Measurements from ENCODE around the gene CD300C.
"Not testable (repeated sequence)": the region's sequence is repeated elsewhere in the genome, so short reads cannot be mapped to it uniquely, and the experiment has no call there.

Gene CD300C

DNA sequence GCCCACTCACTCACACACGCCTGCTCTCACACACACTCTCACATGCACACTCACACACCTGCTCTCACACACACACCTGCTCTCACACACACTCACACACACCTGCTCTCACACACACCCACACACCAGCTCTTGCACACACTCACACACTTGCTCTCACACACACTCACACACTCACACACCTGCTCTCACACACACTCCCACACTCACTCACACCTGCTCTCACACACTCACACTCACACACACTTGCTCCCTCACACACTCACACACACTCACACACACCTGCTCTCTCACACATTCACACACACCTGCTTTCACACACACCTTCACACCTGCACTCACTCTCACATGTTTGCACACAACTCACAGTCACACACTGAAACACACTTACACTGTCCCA lies 17.4 kb upstream of the CD300C start:
- Histone ChIP-seq H3K27ac (ENCODE audit: low read depth, low read length) (no peak overlapping the region), H3K9me3 (ENCODE audit: control insufficient read depth in 5 of 5, low read length in 5 of 5) (no peaks in the 10 kb centered on the region), H3K9ac (ENCODE audit: low read length in 5 of 5) (no peak overlapping the region), H3K4me1 (ENCODE audit: control insufficient read depth in 5 of 5, insufficient read depth in 5 of 5, low read length in 5 of 5) (peaks cover 0 to 7% (median 0%) of the 10 kb centered on the region in 5 donors), H3K36me3 (ENCODE audit: control insufficient read depth in 5 of 5, insufficient read depth in 5 of 5, low read length in 5 of 5) (no peaks in the 10 kb centered on the region), H3K27me3 (ENCODE audit: control insufficient read depth in 5 of 5, insufficient read depth in 4 of 5, low read length in 5 of 5) (peaks cover 0 to 21% (median 12%) of the 10 kb centered on the region in 5 donors), H3K4me3 (ENCODE audit: low read depth in 1 of 5, low read length in 5 of 5) (no peak overlapping the region)

DNA sequence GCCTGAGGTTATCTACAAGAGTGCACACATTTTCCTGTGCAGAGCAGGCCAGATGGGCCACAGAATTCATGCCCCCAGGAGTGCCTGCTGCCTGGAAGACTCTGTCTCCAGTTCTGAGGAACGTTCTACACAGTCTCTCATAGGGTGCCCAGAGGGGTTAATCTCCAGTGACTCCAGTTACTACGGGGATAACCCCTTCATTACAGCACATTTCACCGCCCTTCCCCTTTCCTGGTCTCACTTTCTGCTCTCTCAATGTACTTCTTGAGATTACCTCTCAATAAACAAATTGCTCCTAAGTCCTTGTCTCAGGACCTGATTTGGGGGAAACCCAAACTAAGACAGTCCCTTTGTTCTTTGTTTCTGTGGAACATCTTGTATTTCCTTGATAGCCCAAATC lies 15.7 kb upstream of the CD300C start:
- Histone ChIP-seq H3K36me3 (ENCODE audit: control insufficient read depth in 5 of 5, insufficient read depth in 5 of 5, low read length in 5 of 5) (no peaks in the 10 kb centered on the region), H3K27ac (ENCODE audit: low read depth, low read length) (no peak overlapping the region), H3K9ac (ENCODE audit: low read length in 5 of 5) (no peak overlapping the region), H3K4me1 (ENCODE audit: control insufficient read depth in 5 of 5, insufficient read depth in 5 of 5, low read length in 5 of 5) (no peaks in the 10 kb centered on the region), H3K4me3 (ENCODE audit: low read depth in 1 of 5, low read length in 5 of 5) (no peak overlapping the region), H3K9me3 (ENCODE audit: control insufficient read depth in 5 of 5, low read length in 5 of 5) (no peaks in the 10 kb centered on the region), H3K27me3 (ENCODE audit: control insufficient read depth in 5 of 5, insufficient read depth in 4 of 5, low read length in 5 of 5) (peaks cover 0 to 21% (median 12%) of the 10 kb centered on the region in 5 donors)

DNA sequence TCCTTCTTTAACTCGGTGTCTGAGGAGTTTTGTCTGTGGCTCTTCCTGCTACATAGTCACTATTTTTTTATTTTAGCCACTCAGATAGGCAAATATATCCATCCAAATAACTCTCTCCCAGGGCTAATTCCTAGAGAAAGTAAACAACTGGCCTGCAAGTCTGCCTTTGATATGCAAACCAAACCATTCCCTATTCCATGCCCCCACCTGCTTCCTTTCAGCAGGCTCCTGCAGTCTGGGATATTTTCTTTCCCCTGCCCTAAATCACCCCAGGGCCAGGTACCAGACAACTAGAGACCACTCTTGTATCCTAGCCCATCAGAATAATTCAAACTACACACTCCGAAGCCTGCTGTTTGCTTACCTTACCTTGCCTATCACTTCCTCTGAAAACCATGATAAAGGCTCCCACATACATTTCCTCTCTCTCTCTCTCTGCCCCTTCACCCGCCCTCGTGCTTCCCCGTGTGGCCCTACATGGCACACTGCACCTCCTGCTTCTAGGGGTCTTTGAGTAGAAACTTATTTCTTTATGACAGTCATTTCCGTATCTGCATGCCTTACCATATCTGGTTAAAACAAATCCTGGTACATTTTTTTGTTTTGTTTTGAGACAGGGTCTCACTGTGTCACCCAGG lies 13.1 kb upstream of the CD300C start:
- Histone ChIP-seq H3K4me3 (ENCODE audit: low read depth in 1 of 5, low read length in 5 of 5) (no peak overlapping the region), H3K27me3 (ENCODE audit: control insufficient read depth in 5 of 5, insufficient read depth in 4 of 5, low read length in 5 of 5) (peaks cover 0 to 12% (median 6%) of the 10 kb centered on the region in 5 donors), H3K9ac (ENCODE audit: low read length in 5 of 5) (no peak overlapping the region), H3K27ac (ENCODE audit: low read depth, low read length) (no peak overlapping the region), H3K36me3 (ENCODE audit: control insufficient read depth in 5 of 5, insufficient read depth in 5 of 5, low read length in 5 of 5) (no peaks in the 10 kb centered on the region), H3K4me1 (ENCODE audit: control insufficient read depth in 5 of 5, insufficient read depth in 5 of 5, low read length in 5 of 5) (peaks cover 0 to 5% (median 0%) of the 10 kb centered on the region in 5 donors), H3K9me3 (ENCODE audit: control insufficient read depth in 5 of 5, low read length in 5 of 5) (no peaks in the 10 kb centered on the region)

DNA sequence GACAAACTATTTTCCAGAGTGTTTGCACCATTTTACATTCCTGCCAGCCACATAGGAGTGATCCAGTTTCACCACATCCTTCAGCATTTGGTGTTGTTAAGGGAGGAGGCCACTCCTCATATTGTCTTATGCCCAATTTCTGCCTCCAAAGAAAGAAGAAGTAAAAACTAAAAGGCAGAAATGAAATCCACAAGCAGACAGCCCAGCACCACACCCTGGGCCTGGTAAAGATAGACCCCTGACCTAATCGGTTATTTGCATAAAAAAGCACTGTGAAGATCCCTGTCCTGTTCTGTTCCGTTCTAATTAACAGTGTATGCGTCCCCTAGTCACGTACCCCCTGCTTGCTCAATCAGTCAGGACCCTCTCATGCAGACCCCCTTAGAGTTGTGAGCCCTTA lies 12.5 kb upstream of the CD300C start:
- not testable (repeated sequence) for H3K27ac ChIP-seq (ENCODE audit: low read depth, low read length); H3K4me3 ChIP-seq (ENCODE audit: low read depth in 1 of 5, low read length in 5 of 5); H3K9me3 ChIP-seq (ENCODE audit: control insufficient read depth in 5 of 5, low read length in 5 of 5); H3K9ac ChIP-seq (ENCODE audit: low read length in 5 of 5); H3K4me1 ChIP-seq (ENCODE audit: control insufficient read depth in 5 of 5, insufficient read depth in 5 of 5, low read length in 5 of 5); H3K36me3 ChIP-seq (ENCODE audit: control insufficient read depth in 5 of 5, insufficient read depth in 5 of 5, low read length in 5 of 5)
- peaks cover 0 to 10% (median 6%) of the 10 kb centered on the region in 5 donors for H3K27me3 ChIP-seq (ENCODE audit: control insufficient read depth in 5 of 5, insufficient read depth in 4 of 5, low read length in 5 of 5)

DNA sequence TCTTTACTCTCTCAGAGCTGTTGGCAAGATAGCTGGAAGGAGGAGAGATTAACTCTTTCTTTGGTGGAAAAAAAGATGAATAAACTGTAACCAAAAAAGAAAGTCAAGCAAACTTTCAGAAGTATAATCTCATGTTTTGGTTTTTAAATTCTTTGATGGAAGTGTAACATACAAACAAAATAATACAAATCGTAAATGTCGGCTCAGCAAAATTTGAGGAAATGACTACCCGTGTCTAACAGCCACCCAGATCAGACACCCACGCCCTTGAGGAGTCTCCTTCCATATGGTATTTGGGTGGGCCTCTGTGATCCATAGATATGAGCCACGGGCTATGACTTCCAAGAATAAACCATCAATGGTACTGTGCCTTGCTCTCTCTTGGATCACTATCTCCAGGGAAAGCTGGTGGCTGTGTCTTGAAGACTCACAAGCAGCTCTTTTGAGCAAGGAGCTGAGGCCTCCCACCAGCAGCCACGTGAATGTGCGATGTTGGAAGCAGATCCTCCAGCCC lies 9.6 kb upstream of the CD300C start:
- Histone ChIP-seq H3K4me1 (ENCODE audit: control insufficient read depth in 5 of 5, insufficient read depth in 5 of 5, low read length in 5 of 5) (peaks cover 0 to 5% (median 0%) of the 10 kb centered on the region in 5 donors), H3K9me3 (ENCODE audit: control insufficient read depth in 5 of 5, low read length in 5 of 5) (no peaks in the 10 kb centered on the region), H3K27ac (ENCODE audit: low read depth, low read length) (no peak overlapping the region), H3K9ac (ENCODE audit: low read length in 5 of 5) (no peak overlapping the region), H3K36me3 (ENCODE audit: control insufficient read depth in 5 of 5, insufficient read depth in 5 of 5, low read length in 5 of 5) (no peaks in the 10 kb centered on the region), H3K27me3 (ENCODE audit: control insufficient read depth in 5 of 5, insufficient read depth in 4 of 5, low read length in 5 of 5) (peaks cover 4 to 7% (median 5%) of the 10 kb centered on the region in 5 donors), H3K4me3 (ENCODE audit: low read depth in 1 of 5, low read length in 5 of 5) (no peak overlapping the region)

DNA sequence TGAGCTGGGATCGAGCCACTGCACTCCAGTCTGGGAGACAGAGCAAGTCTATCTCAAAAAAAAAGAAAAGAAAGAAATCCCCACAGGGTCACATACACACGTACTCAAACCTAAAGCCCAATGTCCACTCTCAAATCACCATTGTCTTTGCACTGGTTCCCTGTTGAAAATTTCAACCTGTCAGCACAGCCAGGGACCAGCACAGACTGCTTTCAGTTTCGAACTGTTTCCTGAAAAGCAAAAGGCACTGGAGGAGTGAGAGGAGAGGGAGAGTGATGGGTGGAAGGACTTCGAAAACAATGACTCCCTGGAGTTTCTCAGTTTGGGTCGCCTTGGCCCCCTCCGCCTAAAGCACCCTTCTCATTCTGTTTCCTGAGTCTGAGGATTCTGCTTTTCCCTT lies 9.0 kb upstream of the CD300C start:
- Histone ChIP-seq H3K27me3 (ENCODE audit: control insufficient read depth in 5 of 5, insufficient read depth in 4 of 5, low read length in 5 of 5) (peaks cover 4 to 12% (median 9%) of the 10 kb centered on the region in 5 donors), H3K9ac (ENCODE audit: low read length in 5 of 5) (no peak overlapping the region), H3K36me3 (ENCODE audit: control insufficient read depth in 5 of 5, insufficient read depth in 5 of 5, low read length in 5 of 5) (no peaks in the 10 kb centered on the region), H3K9me3 (ENCODE audit: control insufficient read depth in 5 of 5, low read length in 5 of 5) (no peaks in the 10 kb centered on the region), H3K4me3 (ENCODE audit: low read depth in 1 of 5, low read length in 5 of 5) (no peak overlapping the region), H3K27ac (ENCODE audit: low read depth, low read length) (no peak overlapping the region), H3K4me1 (ENCODE audit: control insufficient read depth in 5 of 5, insufficient read depth in 5 of 5, low read length in 5 of 5) (peaks cover 0 to 5% (median 0%) of the 10 kb centered on the region in 5 donors)

DNA sequence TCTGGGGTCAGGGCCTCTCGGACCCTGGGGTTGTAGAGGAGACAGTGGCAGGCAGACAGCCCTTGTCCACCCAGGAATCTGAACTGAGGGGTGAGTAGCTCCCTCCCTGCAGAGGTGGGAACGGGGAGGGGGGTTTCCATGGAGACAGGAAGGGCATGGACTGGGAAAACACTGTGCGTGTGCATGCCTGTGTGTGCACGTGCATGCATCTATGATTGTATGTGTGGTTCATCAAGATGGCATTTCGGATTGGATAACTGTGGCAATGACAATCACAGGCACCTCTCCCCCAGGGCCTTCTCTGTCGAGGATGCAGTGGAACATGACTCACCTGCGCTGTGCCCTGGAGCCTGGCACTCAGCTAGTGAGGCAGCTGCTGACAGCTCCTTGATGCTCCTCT lies 6.1 kb upstream of the CD300C start:
- no peak overlapping the region for H3K9ac ChIP-seq (ENCODE audit: low read length in 5 of 5)
- peaks cover 10 to 23% (median 18%) of the 10 kb centered on the region in 5 donors for H3K27me3 ChIP-seq (ENCODE audit: control insufficient read depth in 5 of 5, insufficient read depth in 4 of 5, low read length in 5 of 5)
- no peaks in the 10 kb centered on the region for H3K9me3 ChIP-seq (ENCODE audit: control insufficient read depth in 5 of 5, low read length in 5 of 5)
- H3K27ac ChIP-seq (ENCODE audit: low read depth, low read length), result no peak overlapping the region
- no peaks in the 10 kb centered on the region for H3K36me3 ChIP-seq (ENCODE audit: control insufficient read depth in 5 of 5, insufficient read depth in 5 of 5, low read length in 5 of 5)
- no peak overlapping the region for H3K4me3 ChIP-seq (ENCODE audit: low read depth in 1 of 5, low read length in 5 of 5)
- peaks cover 0 to 5% (median 0%) of the 10 kb centered on the region in 5 donors for H3K4me1 ChIP-seq (ENCODE audit: control insufficient read depth in 5 of 5, insufficient read depth in 5 of 5, low read length in 5 of 5)

DNA sequence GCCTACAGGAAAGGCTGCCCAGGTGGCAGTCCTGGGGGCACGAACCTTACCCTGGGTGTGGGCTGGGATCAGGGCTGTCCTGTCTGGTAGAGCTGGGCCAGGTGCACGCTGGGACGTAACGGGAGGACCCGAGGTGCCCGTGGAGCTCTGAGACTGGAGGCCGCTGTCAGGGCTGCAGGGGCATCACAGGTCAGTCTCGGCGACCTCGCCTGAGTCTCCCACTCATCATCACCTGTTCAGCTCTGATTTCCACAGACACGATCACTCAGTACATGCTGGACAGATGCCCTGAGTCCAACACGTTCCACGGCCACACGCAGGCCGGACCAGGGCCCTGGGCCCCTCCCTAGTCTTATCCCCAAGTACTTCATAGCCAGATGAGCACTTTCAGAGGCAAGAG lies 4.7 kb upstream of the CD300C start:
- Histone ChIP-seq H3K4me1 (ENCODE audit: control insufficient read depth in 5 of 5, insufficient read depth in 5 of 5, low read length in 5 of 5) (peaks cover 0 to 13% (median 0%) of the 10 kb centered on the region in 5 donors), H3K9me3 (ENCODE audit: control insufficient read depth in 5 of 5, low read length in 5 of 5) (no peaks in the 10 kb centered on the region), H3K4me3 (ENCODE audit: low read depth in 1 of 5, low read length in 5 of 5) (no peak overlapping the region), H3K9ac (ENCODE audit: low read length in 5 of 5) (no peak overlapping the region), H3K36me3 (ENCODE audit: control insufficient read depth in 5 of 5, insufficient read depth in 5 of 5, low read length in 5 of 5) (no peaks in the 10 kb centered on the region), H3K27ac (ENCODE audit: low read depth, low read length) (no peak overlapping the region), H3K27me3 (ENCODE audit: control insufficient read depth in 5 of 5, insufficient read depth in 4 of 5, low read length in 5 of 5) (peaks cover 10 to 23% (median 18%) of the 10 kb centered on the region in 5 donors)

DNA sequence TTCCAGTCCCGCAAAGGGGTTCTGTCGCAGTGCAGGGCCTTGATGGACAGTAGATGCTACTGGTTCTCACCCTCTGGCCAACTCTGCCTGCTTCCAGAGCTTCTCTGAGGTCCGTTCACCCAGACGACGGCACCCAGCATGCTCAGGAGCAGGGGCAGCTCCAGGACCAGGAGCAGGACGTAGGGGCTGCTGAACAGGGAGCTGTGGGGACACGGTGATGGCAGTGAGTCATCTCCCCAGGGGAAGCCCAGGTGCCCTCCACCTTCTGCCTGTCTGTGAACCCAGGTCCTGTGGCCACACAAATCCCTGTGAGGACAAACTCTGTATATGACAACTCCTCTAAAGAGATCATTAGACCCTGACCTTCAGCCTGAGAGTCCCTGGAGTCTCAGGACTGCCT lies 3.4 kb upstream of the CD300C start:
- H3K4me3 ChIP-seq (ENCODE audit: low read depth in 1 of 5, low read length in 5 of 5), result no peak overlapping the region
- peaks cover 0 to 22% (median 0%) of the 10 kb centered on the region in 5 donors for H3K4me1 ChIP-seq (ENCODE audit: control insufficient read depth in 5 of 5, insufficient read depth in 5 of 5, low read length in 5 of 5)
- H3K27ac ChIP-seq (ENCODE audit: low read depth, low read length), result no peak overlapping the region
- no peak overlapping the region for H3K9ac ChIP-seq (ENCODE audit: low read length in 5 of 5)
- peaks cover 10 to 23% (median 18%) of the 10 kb centered on the region in 5 donors for H3K27me3 ChIP-seq (ENCODE audit: control insufficient read depth in 5 of 5, insufficient read depth in 4 of 5, low read length in 5 of 5)
- no peaks in the 10 kb centered on the region for H3K9me3 ChIP-seq (ENCODE audit: control insufficient read depth in 5 of 5, low read length in 5 of 5)
- no peaks in the 10 kb centered on the region for H3K36me3 ChIP-seq (ENCODE audit: control insufficient read depth in 5 of 5, insufficient read depth in 5 of 5, low read length in 5 of 5)

DNA sequence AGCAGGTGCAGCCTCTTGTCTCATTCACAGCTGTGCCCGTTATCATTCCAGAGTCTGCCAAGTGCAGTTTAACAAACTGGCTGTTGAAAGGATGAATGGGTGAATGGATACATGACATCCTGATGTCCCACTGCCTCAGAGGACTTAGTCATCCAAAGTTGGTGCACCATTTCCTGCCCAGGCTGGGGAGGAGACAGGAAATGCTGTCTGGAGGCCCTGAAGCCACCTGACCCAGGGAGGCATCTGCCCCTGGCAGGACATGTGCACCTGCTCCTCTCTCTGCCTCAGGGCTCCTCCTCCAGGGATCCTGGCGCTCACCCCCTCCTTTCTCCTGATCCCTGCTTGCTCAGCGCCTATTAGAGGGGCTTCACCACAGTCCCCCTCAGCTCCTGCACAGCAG lies 1.8 kb upstream of the CD300C start:
- H3K4me1 ChIP-seq (ENCODE audit: control insufficient read depth in 5 of 5, insufficient read depth in 5 of 5, low read length in 5 of 5), result peaks cover 0 to 23% (median 0%) of the 10 kb centered on the region in 5 donors
- H3K36me3 ChIP-seq (ENCODE audit: control insufficient read depth in 5 of 5, insufficient read depth in 5 of 5, low read length in 5 of 5), result no peaks in the 10 kb centered on the region
- no peak overlapping the region for H3K4me3 ChIP-seq (ENCODE audit: low read depth in 1 of 5, low read length in 5 of 5)
- H3K9me3 ChIP-seq (ENCODE audit: control insufficient read depth in 5 of 5, low read length in 5 of 5), result no peaks in the 10 kb centered on the region
- H3K9ac ChIP-seq (ENCODE audit: low read length in 5 of 5), result no peak overlapping the region
- H3K27me3 ChIP-seq (ENCODE audit: control insufficient read depth in 5 of 5, insufficient read depth in 4 of 5, low read length in 5 of 5), result peaks cover 10 to 23% (median 20%) of the 10 kb centered on the region in 5 donors
- no peak overlapping the region for H3K27ac ChIP-seq (ENCODE audit: low read depth, low read length)
